GM20431 (cell line): ENCODE results near the gene CCDC14.
"Not testable (repeated sequence)": the region's sequence is repeated elsewhere in the genome, so short reads cannot be mapped to it uniquely, and the experiment has no call there.

Experiments
- in situ Hi-C: fragments of 300-500 bp; cut with MseI, MboI; formaldehyde crosslinking; loops from one replicate; pipeline ENCODE4 v1.15.0; 2020; ENCODE audit warnings: low sequenced_read_pairs; ENCODE audit not compliant: unreplicated experiment

CCDC14 gene

GRCh38 chr3:123909785-123910184, 51.2 kb downstream of the CCDC14 start:
- in situ Hi-C loops: no loop called here

DNA sequence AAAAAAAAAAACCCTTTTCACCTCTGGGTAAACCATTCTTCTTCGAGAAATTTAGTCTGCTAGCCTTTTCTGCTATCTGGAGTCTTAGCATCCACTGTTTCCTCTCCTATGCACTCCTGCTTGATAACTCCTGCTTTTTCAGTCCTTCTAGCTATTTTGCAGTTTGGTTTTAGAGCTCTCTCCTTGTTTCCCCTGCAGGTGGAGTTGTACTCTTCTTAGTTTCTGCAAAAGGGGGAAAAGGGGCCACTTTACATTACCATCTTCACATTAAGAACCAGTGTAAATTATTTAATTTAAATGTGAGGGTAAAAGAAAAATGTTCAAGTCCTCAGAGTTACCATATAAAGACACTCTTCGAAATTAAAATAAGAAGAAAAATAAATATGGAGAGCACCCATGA, 53.3 kb downstream of the CCDC14 start:
- in situ Hi-C loops: no loop called here

DNA sequence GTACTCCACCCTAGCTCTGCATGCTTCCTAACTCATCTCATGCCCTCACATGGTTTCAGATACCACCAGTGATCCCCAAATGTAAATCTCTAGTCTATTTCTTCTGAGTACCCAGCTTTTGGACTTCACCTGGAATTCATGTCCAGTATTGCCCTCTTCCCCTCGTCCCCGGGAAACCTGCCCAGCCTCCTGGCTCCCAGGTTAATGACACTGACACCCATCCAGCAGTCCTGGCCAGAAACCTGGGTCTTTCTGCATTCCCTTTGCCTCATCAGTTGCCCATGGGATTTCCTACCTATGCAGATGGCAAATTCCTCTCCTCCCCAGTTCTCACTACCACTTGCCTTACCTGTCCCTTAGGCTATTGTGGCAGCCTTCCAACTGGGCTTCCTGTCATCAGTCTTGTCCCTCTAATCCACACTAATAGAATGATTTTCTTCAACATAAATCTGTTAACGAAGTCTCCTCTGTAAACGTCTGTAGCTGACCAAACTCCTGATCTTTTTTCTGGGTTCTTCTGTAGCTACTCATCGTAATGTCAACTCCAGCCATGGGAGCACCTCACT, 61.6 kb downstream of the CCDC14 start:
- in situ Hi-C loops: no loop called here

GRCh38 chr3:123893012-123893411, 68.0 kb downstream of the CCDC14 start:
- in situ Hi-C loops: no loop called here

GRCh38 chr3:123892195-123892594, 68.8 kb downstream of the CCDC14 start:
- in situ Hi-C loops: no loop called here

DNA sequence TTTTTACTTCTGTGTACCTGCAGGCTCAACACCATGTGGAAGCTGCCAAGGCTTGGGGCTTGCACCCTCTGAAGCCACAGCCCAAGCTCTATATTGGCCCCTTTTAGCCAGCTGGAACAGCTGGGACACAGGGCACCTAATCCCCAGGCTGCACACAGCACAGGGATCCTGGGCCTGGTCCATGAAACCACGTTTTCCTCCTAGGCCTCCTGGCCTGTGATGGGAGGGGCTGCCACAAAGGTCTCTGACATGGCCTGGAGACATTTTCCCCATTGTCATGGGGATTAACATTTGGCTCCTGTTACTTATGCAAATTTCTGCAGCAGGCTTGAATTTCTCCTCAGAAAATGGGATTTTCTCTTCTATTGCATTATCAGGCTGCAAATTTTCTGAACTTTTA, 70.0 kb downstream of the CCDC14 start:
- in situ Hi-C loops: not testable (repeated sequence)

DNA sequence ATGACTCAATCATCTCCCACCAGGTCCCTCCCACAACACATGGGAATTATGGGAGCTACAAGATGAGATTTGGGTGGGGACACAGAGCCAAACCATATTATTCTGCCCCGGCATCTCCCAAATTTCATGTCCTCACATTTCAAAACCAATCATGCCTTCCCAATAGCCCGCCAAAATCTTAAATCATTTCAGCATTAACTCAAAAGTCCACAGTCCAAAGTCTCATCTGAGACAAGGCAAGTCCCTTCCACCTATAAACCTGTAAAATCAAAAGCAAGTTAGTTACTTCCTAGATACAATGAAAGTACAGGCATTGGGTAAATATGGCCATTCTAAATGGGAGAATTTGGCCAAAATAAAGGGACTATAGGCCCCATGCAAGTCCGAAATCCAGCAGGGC, 70.9 kb downstream of the CCDC14 start:
- in situ Hi-C loops: not testable (repeated sequence)

GRCh38 chr3:123884993-123885392, 76.0 kb downstream of the CCDC14 start:
- in situ Hi-C loops: no loop called here

GRCh38 chr3:123884203-123884831, 76.7 kb downstream of the CCDC14 start, which contains the start of gene MYLK:
MYLK (minus strand) TSS chr3:123884332; CDS start chr3:123793841, 90,491 bp downstream.
- in situ Hi-C loops: no loop called here

- in situ Hi-C loops: no loop called here
These were observed 77.3 kb downstream of the CCDC14 start for GRCh38 chr3:123883701-123884202.

- in situ Hi-C loops: no loop called here
These were observed 77.9 kb downstream of the CCDC14 start for GRCh38 chr3:123883111-123883510.

- in situ Hi-C loops: no loop called here
These were observed 79.3 kb downstream of the CCDC14 start for GRCh38 chr3:123881771-123882170.

- in situ Hi-C loops: no loop called here
These were observed 79.9 kb downstream of the CCDC14 start for GRCh38 chr3:123880998-123881561.

GRCh38 chr3:123878807-123879206, 82.2 kb downstream of the CCDC14 start:
- in situ Hi-C loops: no loop called here

- in situ Hi-C loops: no loop called here
These were observed 83.1 kb downstream of the CCDC14 start for GRCh38 chr3:123877965-123878364.

GRCh38 chr3:123877466-123877865, 83.6 kb downstream of the CCDC14 start:
- in situ Hi-C loops: no loop called here

DNA sequence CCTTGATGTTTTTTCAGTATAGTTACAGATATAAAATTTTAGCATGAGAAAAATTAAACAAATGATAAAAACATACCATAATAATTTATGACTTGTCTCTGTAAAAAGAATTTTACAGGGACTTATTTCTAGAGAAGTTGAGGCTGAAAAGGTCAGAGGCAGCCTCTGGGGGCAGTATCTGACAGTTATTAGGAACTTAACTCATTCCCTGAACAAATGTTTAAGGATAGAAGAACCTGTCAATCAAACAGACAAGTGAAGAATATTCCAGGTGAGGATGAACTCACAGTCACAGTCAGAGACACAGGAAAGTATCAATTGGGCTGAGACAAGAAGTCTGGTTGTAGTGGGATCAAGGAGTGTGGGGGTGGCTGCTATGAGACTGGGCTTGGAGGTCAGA, 84.2 kb downstream of the CCDC14 start:
- in situ Hi-C loops: no loop called here

- in situ Hi-C loops: no loop called here
These were observed 88.4 kb downstream of the CCDC14 start for GRCh38 chr3:123872621-123873020.

DNA sequence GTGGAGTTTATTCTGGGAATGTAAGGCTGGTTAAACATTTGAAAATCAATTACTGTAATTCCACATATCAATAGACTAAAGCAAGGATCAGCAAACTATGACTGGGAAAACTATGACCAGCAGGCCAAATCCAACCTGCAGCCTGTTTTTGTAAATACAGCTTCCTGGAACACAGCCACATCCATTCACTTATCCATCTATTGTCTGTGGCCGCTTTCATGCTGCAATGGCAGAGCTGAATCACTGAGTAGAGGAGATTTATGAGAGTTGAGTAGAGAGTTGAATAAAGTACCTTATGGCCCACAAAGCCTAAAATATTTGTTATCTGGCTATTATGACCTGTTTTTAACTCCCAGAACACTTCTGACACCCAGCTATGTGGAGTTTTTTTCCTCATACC, 89.1 kb downstream of the CCDC14 start:
- in situ Hi-C loops: no loop called here

- in situ Hi-C loops: no loop called here
These were observed 91.0 kb downstream of the CCDC14 start for GRCh38 chr3:123870033-123870432.

GRCh38 chr3:123869165-123869564, 91.9 kb downstream of the CCDC14 start:
- in situ Hi-C loops: no loop called here

GRCh38 chr3:123864706-123865105, 96.3 kb downstream of the CCDC14 start:
- in situ Hi-C loops: no loop called here
